Breast epithelium (tissue), 3 donors: ENCODE results near the gene MOG.
A peak's percentile ranks its signal among the peaks of the same experiment; 100 is the strongest.

Experiments used
- CTCF ChIP-seq, 3 donors: fragments of 450-650 bp; IDR thresholded peaks; one replicate each; pipeline ENCODE4 v1.5.1; 2016 to 2017; ENCODE audit warnings: antibody characterized with exemption in 3 of 3, mild to moderate bottlenecking in 3 of 3, moderate library complexity in 3 of 3
- POLR2A ChIP-seq: fragments of 450-650 bp; IDR thresholded peaks from one replicate; pipeline ENCODE4 v1.6.1; 2016; ENCODE audit warnings: antibody characterized with exemption, mild to moderate bottlenecking, moderate library complexity
- POLR2AphosphoS5 ChIP-seq, 3 donors: sonication (generic); formaldehyde crosslinking; IDR thresholded peaks; one replicate each; pipeline ENCODE4 v1.6.1; 2017; ENCODE audit warnings: antibody characterized with exemption in 3 of 3

DNA sequence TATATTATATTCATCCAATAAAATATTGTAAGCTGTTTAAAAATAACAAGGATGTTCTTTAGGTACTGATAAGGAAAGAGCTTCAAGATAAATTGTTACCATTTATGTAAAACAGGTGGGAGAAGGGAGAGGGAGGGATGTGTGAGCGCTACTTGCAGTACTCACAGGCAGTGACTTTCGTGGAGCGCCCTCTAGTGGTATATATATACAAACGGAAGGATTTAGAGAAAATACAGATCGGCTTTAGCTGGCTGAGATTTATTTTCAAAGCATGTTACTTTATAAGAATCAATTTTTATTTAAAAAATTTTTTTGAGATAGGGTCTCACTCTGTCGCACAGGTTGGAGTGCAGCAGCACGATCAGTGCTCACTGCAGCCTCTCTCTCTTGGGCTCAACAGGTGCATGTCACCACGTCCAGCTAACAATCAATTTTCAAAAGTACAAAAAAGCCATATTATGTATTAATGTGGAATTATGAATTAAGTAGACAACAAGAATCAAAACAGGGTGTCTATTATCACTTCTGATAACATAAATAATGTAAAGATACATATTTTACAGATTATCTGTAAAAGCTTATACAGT, 3.3 kb upstream of the MOG start:
- TF ChIP-seq CTCF (IDR thresholded peaks at IDR 0.05) (peak; percentile 47 to 66 (median 54)), POLR2A (no peak), POLR2AphosphoS5 (IDR thresholded peaks at IDR 0.05) (no peak)
